ENCODE data around the gene SLC6A13.

DNA sequence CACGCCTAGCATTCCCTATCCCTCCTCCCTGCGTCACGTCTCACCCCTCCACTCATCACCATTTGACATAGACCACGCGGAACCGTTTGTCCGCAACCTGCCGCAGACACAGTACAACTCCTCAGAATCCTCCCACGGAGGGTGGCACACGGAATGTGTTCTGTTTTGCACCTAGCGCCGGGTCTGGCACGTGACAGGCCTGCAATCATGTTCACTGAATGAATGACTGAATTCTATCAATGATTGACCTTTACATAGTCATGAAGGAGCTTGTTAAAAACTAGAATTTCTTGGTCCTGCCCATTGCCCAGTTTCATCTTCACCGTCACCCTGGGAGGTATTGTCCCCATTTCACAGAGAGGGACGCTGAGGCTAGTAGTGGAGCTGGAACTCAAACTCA, 53.4 kb downstream of the SLC6A13 start:
- TF ChIP-seq, protein P1, sequence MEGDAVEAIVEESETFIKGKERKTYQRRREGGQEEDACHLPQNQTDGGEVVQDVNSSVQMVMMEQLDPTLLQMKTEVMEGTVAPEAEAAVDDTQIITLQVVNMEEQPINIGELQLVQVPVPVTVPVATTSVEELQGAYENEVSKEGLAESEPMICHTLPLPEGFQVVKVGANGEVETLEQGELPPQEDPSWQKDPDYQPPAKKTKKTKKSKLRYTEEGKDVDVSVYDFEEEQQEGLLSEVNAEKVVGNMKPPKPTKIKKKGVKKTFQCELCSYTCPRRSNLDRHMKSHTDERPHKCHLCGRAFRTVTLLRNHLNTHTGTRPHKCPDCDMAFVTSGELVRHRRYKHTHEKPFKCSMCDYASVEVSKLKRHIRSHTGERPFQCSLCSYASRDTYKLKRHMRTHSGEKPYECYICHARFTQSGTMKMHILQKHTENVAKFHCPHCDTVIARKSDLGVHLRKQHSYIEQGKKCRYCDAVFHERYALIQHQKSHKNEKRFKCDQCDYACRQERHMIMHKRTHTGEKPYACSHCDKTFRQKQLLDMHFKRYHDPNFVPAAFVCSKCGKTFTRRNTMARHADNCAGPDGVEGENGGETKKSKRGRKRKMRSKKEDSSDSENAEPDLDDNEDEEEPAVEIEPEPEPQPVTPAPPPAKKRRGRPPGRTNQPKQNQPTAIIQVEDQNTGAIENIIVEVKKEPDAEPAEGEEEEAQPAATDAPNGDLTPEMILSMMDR (IDR thresholded peaks at IDR 0.05; ENCODE audit: poor library complexity, severe bottlenecking), result no peak
- TF ChIP-seq SMC3 (conservative IDR thresholded peaks at IDR 0.05; ENCODE audit: poor library complexity) (no peak), POLR2AphosphoS5 (IDR thresholded peaks at IDR 0.05) (no peak), TAF1 (IDR thresholded peaks at IDR 0.05; ENCODE audit: low read depth) (no peak), MXI1 (conservative IDR thresholded peaks at IDR 0.05; ENCODE audit: poor library complexity, severe bottlenecking) (no peak), EZH2 (IDR thresholded peaks at IDR 0.05; ENCODE audit: borderline replicate concordance, insufficient read depth, low read length, poor library complexity, severe bottlenecking) (no peak)
- TF ChIP-seq, protein P2, sequence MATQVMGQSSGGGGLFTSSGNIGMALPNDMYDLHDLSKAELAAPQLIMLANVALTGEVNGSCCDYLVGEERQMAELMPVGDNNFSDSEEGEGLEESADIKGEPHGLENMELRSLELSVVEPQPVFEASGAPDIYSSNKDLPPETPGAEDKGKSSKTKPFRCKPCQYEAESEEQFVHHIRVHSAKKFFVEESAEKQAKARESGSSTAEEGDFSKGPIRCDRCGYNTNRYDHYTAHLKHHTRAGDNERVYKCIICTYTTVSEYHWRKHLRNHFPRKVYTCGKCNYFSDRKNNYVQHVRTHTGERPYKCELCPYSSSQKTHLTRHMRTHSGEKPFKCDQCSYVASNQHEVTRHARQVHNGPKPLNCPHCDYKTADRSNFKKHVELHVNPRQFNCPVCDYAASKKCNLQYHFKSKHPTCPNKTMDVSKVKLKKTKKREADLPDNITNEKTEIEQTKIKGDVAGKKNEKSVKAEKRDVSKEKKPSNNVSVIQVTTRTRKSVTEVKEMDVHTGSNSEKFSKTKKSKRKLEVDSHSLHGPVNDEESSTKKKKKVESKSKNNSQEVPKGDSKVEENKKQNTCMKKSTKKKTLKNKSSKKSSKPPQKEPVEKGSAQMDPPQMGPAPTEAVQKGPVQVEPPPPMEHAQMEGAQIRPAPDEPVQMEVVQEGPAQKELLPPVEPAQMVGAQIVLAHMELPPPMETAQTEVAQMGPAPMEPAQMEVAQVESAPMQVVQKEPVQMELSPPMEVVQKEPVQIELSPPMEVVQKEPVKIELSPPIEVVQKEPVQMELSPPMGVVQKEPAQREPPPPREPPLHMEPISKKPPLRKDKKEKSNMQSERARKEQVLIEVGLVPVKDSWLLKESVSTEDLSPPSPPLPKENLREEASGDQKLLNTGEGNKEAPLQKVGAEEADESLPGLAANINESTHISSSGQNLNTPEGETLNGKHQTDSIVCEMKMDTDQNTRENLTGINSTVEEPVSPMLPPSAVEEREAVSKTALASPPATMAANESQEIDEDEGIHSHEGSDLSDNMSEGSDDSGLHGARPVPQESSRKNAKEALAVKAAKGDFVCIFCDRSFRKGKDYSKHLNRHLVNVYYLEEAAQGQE (IDR thresholded peaks at IDR 0.05; ENCODE audit: borderline replicate concordance), result no peak

Measured in neural cell (in vitro differentiated cells).